GM12874 (cell line): Measurements from ENCODE around the gene ADAMTSL2.

ENCODE experiments used
- CTCF ChIP-seq: IDR thresholded peaks from 2 replicates; pipeline ENCODE4 v1.5.1; 2011; ENCODE audit warnings: low read depth, mild to moderate bottlenecking, control low read depth, low read length, moderate library complexity; ENCODE audit not compliant: insufficient read depth

The ADAMTSL2 gene

DNA sequence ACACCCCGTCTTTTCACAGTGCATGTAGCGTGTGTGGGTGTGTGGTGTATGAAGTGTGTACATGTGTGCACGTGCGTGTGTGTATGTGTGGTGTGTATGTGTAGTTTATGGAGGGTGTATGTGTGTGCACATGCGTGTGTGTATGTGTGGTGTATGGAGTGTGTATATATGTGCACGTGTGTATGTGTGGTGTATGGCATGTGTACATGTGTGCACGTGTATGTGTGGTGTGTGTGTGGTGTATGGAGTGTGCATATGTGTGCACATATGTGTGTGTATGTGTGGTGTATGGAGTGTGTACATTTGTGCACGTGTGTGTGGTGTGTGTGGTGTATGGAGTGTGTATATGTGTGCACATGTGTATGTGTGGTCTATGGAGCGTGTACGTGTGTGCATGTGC, 22.9 kb upstream of the ADAMTSL2 start:
- no peak for TF ChIP-seq CTCF

GRCh38 chr9:133512253-133513213, 22.0 kb upstream of the ADAMTSL2 start:
- no peak for TF ChIP-seq CTCF

DNA sequence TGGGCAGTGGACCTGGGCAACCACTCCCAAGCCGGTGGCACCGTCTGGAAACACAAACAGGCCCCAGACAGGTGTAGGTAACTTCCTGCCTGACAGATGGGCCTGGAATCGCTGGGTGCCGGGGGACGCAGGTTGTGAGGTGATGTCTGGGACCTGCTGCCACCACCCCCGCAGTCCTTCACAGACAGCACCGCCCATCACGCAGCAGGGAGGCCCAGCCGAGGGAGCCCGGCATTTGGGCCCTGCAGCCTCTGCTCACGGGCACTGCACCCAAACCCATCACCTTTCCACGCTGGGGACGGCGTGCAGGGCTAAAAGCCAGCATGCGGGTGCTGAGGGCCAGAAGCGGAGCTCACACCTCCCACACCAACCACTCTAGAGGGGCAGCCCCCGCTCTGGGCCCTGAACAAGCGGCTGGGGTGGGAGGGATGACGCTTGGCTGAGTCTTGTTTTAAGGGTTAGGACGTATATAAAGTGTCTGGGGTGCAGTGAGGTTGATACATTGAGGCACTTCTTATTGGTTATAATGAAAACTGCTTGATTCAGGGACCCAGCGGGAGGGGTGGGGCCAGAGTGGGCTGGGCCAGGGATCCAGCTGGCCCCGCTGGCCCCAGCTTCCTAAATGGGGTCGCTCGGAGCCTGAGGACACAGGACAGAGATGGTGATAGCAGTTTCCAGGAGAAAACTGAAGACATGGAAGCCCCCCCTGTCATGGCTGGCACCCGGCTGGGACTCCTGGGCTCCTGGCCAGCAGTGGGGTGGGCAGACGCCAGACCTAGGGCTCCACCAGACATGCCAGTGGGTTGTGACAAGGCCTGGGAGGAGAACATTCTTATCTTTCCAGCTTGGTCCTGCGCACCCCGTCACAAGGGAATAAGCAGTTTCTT, 21.0 kb upstream of the ADAMTSL2 start:
- TF ChIP-seq CTCF: no peak

DNA sequence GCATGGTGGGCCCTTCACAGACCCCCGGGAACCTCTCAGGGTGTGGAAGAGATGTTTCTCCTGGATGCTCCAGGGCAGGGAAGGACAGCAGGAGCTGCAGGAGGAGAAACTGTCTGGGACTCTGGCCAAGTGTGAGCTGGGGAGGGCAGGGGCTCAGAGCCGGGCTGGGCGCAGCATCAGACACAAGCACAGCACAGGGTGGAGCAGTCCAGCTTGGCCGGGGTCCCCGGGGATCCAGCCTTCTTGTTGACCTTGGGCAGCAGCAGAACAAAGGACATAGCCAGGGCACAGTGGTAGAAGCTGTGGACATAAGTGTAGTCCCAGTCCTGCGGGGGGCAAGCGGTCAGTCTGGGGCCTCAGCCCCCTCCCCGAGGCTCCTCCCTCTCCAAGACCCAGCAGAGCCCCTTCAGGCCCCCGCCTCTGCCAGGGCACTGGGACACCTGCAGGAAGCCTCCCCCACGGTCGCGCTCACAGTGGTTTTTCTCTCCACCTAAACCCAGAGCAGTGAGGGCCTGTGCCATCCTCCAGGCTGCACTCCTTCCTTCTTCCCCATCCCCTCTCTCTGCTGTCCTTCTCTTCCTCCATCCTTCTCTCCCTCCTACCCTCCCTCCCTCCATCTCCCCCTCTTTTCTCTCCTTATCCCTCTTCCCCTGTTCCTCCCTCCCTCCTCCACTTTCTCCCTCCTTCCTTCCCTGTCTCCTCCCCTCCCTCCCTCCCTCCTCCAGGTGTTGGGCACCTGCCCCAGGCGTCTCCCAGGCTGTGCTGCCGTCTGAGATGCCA, 19.9 kb upstream of the ADAMTSL2 start:
- TF ChIP-seq CTCF: no peak

DNA sequence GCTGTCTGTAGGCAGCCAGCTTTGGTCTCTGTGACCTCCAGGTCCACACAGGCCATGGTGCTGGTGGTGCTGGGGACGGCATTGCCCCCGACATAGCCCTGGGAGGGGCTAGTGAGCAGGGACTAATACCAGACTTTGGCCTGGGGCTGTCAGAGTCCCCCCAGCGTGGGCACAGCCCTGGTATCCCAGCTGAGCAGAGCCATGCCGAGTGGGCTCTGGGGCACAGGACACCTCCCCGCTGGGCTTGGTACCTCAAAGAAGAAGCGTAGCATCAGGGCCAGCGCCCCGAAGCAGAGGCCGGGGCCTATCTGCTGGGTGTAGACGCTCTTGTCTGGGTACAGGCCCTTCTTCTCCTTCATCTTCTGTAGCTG, 19.3 kb upstream of the ADAMTSL2 start:
- TF ChIP-seq CTCF: no peak

GRCh38 chr9:133515615-133516255, 18.8 kb upstream of the ADAMTSL2 start:
- TF ChIP-seq CTCF: no peak
